ENCODE measurements around the gene FTSJ3. TPM values are rescaled to one million over a fixed set of nuclear protein-coding genes. Genes with fewer than 3 reads are reported as not detected.
"Not testable (repeated sequence)": the region's sequence is repeated elsewhere in the genome, so short reads cannot be mapped to it uniquely, and the experiment has no call there.

The FTSJ3 gene
- total RNA-seq, 1 experiment from 2014 or later, result 36.9 TPM

DNA sequence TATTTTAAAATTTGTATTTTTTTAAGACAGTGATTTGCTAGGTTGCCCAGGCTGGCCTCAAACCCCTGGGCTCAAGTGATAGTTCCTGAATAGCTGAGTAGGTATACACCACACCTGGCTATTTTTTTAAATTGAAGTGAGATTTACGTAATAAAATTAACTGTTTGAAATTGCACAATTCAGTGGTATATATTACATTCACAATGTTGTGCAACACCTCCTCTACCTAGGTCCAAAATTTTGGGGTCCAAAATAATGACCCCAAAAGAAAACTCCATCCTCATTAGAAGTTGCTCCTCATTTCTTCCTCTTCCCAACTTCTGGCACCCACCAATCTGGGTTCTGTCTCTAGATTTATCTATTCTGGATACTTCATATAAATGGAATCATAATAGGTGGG lies 18.0 kb upstream of the FTSJ3 start:
- intact Hi-C loops (cut with micrococcal nuclease; ENCODE audit: unreplicated experiment), result loop anchor here (10.0 kb wide), 1 partner anchor 421 kb away; no protein-coding TSS in a partner anchor
- Histone ChIP-seq H3K79me2 (ENCODE audit: low read depth) (peaks cover 18% of the 10 kb centered on the region), H3K9me2 (ENCODE audit: insufficient read depth) (no peaks in the 10 kb centered on the region), H3K4me3 (no peak overlapping the region), H3K27me3 (ENCODE audit: insufficient read depth, low read depth) (no peaks in the 10 kb centered on the region), H3K27ac (no peak overlapping the region), H3K4me2 (no peak overlapping the region), H2AFZ (no peak overlapping the region), H3K36me3 (ENCODE audit: low read depth) (no peaks in the 10 kb centered on the region), H3F3A (ENCODE audit: insufficient read depth, low read depth) (peaks cover under 1% of the 10 kb centered on the region; the same call in 1 of the 2 replicates), H3K9me3 (ENCODE audit: insufficient read depth, low read depth) (no peaks in the 10 kb centered on the region; the same call in 1 of the 2 replicates), H3K4me1 (replicated peaks; ENCODE audit: insufficient read depth) (peaks cover 16% of the 10 kb centered on the region), H4K20me1 (ENCODE audit: insufficient read depth) (no peaks in the 10 kb centered on the region)
- no peak for DNase-seq
- TF ChIP-seq EZH2 (IDR thresholded peaks at IDR 0.05; ENCODE audit: low read depth), result no peak
- TF ChIP-seq, protein P1, sequence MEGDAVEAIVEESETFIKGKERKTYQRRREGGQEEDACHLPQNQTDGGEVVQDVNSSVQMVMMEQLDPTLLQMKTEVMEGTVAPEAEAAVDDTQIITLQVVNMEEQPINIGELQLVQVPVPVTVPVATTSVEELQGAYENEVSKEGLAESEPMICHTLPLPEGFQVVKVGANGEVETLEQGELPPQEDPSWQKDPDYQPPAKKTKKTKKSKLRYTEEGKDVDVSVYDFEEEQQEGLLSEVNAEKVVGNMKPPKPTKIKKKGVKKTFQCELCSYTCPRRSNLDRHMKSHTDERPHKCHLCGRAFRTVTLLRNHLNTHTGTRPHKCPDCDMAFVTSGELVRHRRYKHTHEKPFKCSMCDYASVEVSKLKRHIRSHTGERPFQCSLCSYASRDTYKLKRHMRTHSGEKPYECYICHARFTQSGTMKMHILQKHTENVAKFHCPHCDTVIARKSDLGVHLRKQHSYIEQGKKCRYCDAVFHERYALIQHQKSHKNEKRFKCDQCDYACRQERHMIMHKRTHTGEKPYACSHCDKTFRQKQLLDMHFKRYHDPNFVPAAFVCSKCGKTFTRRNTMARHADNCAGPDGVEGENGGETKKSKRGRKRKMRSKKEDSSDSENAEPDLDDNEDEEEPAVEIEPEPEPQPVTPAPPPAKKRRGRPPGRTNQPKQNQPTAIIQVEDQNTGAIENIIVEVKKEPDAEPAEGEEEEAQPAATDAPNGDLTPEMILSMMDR (conservative IDR thresholded peaks at IDR 0.05), result no peak
- CTCF ChIA-PET, result no interaction called here
- BruUV-seq (replicated peaks), result no TSS peak
- POLR2A ChIA-PET (ENCODE audit: unreplicated experiment), result no interaction called here

DNA sequence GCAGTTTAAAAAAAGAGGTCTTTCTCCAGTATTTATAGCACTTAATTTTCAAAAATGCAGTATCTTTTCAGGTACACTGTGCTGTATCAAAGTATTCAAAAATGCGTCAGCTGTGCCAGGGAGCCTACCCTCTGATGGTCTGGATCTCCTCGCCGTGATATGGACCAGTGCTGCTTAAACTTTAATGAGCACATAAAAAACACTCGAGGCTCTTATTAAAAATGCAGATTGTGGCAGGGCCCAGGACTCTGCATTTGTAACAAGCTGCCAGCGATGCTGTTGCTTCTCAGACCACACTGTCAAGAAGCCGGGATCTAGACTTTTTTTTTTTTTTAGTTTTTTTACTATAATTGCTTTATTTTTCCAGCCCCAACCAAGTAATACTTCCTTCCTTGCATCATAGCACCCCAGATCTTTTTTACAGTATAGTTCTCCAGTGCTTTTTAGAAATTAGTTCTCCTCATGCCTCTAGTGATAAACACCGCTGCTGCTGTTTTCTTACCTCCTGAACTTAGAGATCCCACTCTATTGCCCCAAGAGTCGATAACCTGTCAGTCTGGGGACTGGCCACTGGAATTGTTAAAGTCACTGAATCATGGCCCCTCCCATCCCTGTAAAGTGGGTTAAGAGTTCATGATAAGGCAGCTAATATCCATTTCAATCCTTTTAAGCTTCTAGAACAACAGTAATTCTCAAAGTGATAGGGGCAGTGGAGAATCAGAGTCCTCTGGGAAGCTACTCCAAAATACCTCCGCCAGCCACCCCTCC lies 16.6 kb upstream of the FTSJ3 start:
- H3K27me3 ChIP-seq (ENCODE audit: insufficient read depth, low read depth), result no peaks in the 10 kb centered on the region
- CTCF ChIA-PET, result interaction anchor here (0.6 kb wide), 2 partner anchors 14 to 20 kb away, joined by 3 to 5 read pairs; no protein-coding TSS in a partner anchor
- no TSS peak for BruUV-seq (replicated peaks)
- H3F3A ChIP-seq (ENCODE audit: insufficient read depth, low read depth), result peaks cover 14% of the 10 kb centered on the region
- intact Hi-C loops (cut with micrococcal nuclease; ENCODE audit: unreplicated experiment), result loop anchor here (1.0 to 10.0 kb wide), 4 partner anchors 17 to 419 kb away; partner anchors contain the start of genes DDX42, FTSJ3, MAP3K3 and PSMC5
- peaks cover 31% of the 10 kb centered on the region for H3K79me2 ChIP-seq (ENCODE audit: low read depth)
- H3K9me2 ChIP-seq (ENCODE audit: insufficient read depth), result no peaks in the 10 kb centered on the region
- H3K4me3 ChIP-seq, result peak overlapping the region; percentile 62; the same call in 1 of the 2 replicates
- H3K27ac ChIP-seq, result no peak overlapping the region
- H3K4me1 ChIP-seq (replicated peaks; ENCODE audit: insufficient read depth), result peaks cover 30% of the 10 kb centered on the region
- H2AFZ ChIP-seq, result no peak overlapping the region
- no peak for DNase-seq
- H3K4me2 ChIP-seq, result peak overlapping the region; percentile 58
- TF ChIP-seq EZH2 (IDR thresholded peaks at IDR 0.05; ENCODE audit: low read depth), result no peak
- TF ChIP-seq, protein P1 (conservative IDR thresholded peaks at IDR 0.05), result no peak
- H3K36me3 ChIP-seq (ENCODE audit: low read depth), result no peaks in the 10 kb centered on the region
- H3K9me3 ChIP-seq (ENCODE audit: insufficient read depth, low read depth), result no peaks in the 10 kb centered on the region; the same call in 1 of the 2 replicates
- POLR2A ChIA-PET (ENCODE audit: unreplicated experiment), result interaction anchor here (0.7 kb wide), 1 partner anchor 15 kb away, joined by 6 read pairs; no protein-coding TSS in a partner anchor
- H4K20me1 ChIP-seq (ENCODE audit: insufficient read depth), result no peaks in the 10 kb centered on the region

DNA sequence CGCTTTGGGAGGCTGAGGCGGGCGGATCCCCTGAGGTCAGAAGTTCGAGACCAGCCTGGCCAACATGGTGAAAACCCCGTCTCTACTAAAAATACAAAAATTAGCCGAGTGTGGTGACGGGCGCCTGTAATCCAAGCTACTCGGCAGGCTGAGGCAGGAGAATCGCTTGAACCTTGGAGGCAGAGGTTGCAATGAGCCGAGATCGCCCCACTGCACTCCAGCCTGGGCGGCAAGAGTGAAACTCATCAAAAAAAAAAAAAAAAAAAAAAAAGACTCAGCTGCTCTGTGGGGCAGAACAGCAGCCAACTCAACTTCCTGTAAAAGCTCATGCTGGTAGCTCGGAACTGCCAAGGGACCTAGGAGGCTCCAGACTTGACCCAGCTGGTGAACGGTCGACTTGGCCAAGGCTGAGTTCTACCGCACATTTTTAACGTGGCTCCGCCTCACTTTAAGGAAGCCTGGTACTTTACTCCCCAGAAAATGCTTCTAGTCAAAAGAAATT lies 16.0 kb upstream of the FTSJ3 start:
- H3K9me2 ChIP-seq (ENCODE audit: insufficient read depth); H3K36me3 ChIP-seq (ENCODE audit: low read depth); H3K9me3 ChIP-seq (ENCODE audit: insufficient read depth, low read depth); H4K20me1 ChIP-seq (ENCODE audit: insufficient read depth); H3K27ac ChIP-seq; H3K27me3 ChIP-seq (ENCODE audit: insufficient read depth, low read depth): not testable (repeated sequence)
- H3F3A ChIP-seq (ENCODE audit: insufficient read depth, low read depth), result peaks cover 19% of the 10 kb centered on the region
- H3K79me2 ChIP-seq (ENCODE audit: low read depth), result peaks cover 38% of the 10 kb centered on the region
- ChIA-PET CTCF (interaction anchor here (0.6 to 0.7 kb wide), 2 partner anchors 166 to 439 kb away, joined by 3 to 4 read pairs; no protein-coding TSS in a partner anchor), POLR2A (ENCODE audit: unreplicated experiment) (interaction anchor here (0.7 kb wide), 1 partner anchor 14 kb away, joined by 6 read pairs; no protein-coding TSS in a partner anchor)
- intact Hi-C loops (cut with micrococcal nuclease; ENCODE audit: unreplicated experiment), result loop anchor here (1.0 to 10.0 kb wide), 4 partner anchors 16 to 419 kb away; partner anchors contain the start of genes DDX42, FTSJ3, MAP3K3 and PSMC5
- BruUV-seq (replicated peaks), result TSS peak; percentile 86
- DNase-seq, result peak in 1 of 2 experiments; percentile 26
- peak overlapping the region; percentile 62 for H3K4me3 ChIP-seq
- peak overlapping the region; percentile 96 for H2AFZ ChIP-seq
- peaks cover 37% of the 10 kb centered on the region for H3K4me1 ChIP-seq (replicated peaks; ENCODE audit: insufficient read depth)
- H3K4me2 ChIP-seq, result peak overlapping the region; percentile 58

Data from PC-9 (cell line).